Measurements from ENCODE around the gene PAX9. TPM values are rescaled to one million over a fixed set of nuclear protein-coding genes. Genes with fewer than 3 reads are reported as not detected.

PAX9 gene
- total and polyA plus RNA-seq, 2 donors (not counting 1 experiment from before 2014, with no cell fraction given): not detected

DNA sequence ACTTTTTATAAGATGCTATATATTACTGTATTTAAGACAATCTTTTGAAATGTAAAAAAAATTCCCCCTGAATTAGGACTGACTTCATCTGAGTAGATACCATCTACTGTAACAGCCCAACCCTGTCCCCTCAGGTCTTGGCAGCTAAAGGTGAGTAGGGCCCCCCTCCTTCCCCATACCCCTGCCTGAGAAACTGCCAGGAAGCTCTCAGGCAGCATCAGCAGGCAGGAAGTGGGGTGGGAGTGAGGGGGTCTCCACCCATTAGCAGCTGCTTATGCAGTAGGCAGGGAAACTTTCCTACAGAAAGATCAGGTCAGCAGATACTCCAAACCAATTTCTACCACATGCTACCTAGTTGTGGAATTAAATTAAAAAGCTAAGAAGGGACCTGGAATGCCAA lies 62.5 kb downstream of the PAX9 start:
- no peak overlapping the region for H3K27ac Mint-ChIP-seq
- ChIA-PET POLR2A (no interaction called here), CTCF (interaction anchor here (0.6 kb wide), 1 partner anchor 12 kb away, joined by 3 read pairs; no protein-coding TSS in a partner anchor)
- H3K27me3 Mint-ChIP-seq: no peaks in the 10 kb centered on the region
- no peak overlapping the region for H3K4me3 Mint-ChIP-seq
- Histone ChIP-seq H2AFZ (ENCODE audit: insufficient read depth, low read depth, low read length, poor library complexity, severe bottlenecking) (no peak overlapping the region), H3K27me3 (replicated peaks in 1 of 4; ENCODE audit: control extremely low read depth in 1 of 4, control insufficient read depth in 3 of 4, insufficient read depth in 4 of 4, low read length in 3 of 4) (no peaks in the 10 kb centered on the region), H3K79me2 (ENCODE audit: control insufficient read depth, insufficient read depth, low read length) (no peaks in the 10 kb centered on the region), H3K4me1 (ENCODE audit: control insufficient read depth in 2 of 2, insufficient read depth in 2 of 2, low read length in 2 of 2) (no peaks in the 10 kb centered on the region), H3K9me3 (ENCODE audit: control extremely low read depth in 1 of 3, control insufficient read depth in 2 of 3, insufficient read depth in 1 of 3, low read length in 2 of 3) (no peaks in the 10 kb centered on the region), H3K4me2 (replicated peaks; ENCODE audit: low read depth, low read length, poor library complexity, severe bottlenecking) (no peak overlapping the region), H3K4me3 (ENCODE audit: control extremely low read depth in 1 of 5, extremely low read depth in 1 of 5, insufficient read depth in 1 of 5, low read depth in 2 of 5, low read length in 4 of 5) (no peak overlapping the region), H3K36me3 (replicated peaks in 1 of 2; ENCODE audit: control extremely low read depth in 1 of 2, control insufficient read depth in 1 of 2, extremely low read depth in 1 of 2, insufficient read depth in 2 of 2, low read length in 1 of 2) (no peaks in the 10 kb centered on the region), H3K9ac (ENCODE audit: low read length) (no peak overlapping the region), H3K27ac (ENCODE audit: low read length in 2 of 2) (no peak overlapping the region), H4K20me1 (ENCODE audit: control insufficient read depth, insufficient read depth, low read length, poor library complexity, severe bottlenecking) (no peaks in the 10 kb centered on the region)
- H3K4me1 Mint-ChIP-seq: no peaks in the 10 kb centered on the region
- ATAC-seq (ENCODE audit: low read depth): no peak
- intact Hi-C loops (cut with micrococcal nuclease): no loop called here
- TF ChIP-seq CTCF (IDR thresholded peaks at IDR 0.05) (no peak), EZH2 (IDR thresholded peaks at IDR 0.05; ENCODE audit: borderline replicate concordance, insufficient read depth, low read depth, low read length, poor library complexity, severe bottlenecking) (no peak)
- H3K9me3 Mint-ChIP-seq (ENCODE audit: insufficient read depth): no peaks in the 10 kb centered on the region
- DNase-seq: no peak

- Histone ChIP-seq H3K9me3 (ENCODE audit: control extremely low read depth in 1 of 3, control insufficient read depth in 2 of 3, insufficient read depth in 1 of 3, low read length in 2 of 3) (no peaks in the 10 kb centered on the region), H3K4me1 (ENCODE audit: control insufficient read depth in 2 of 2, insufficient read depth in 2 of 2, low read length in 2 of 2) (no peaks in the 10 kb centered on the region), H3K27me3 (replicated peaks in 1 of 4; ENCODE audit: control extremely low read depth in 1 of 4, control insufficient read depth in 3 of 4, insufficient read depth in 4 of 4, low read length in 3 of 4) (no peaks in the 10 kb centered on the region), H3K4me2 (replicated peaks; ENCODE audit: low read depth, low read length, poor library complexity, severe bottlenecking) (no peak overlapping the region), H3K4me3 (ENCODE audit: control extremely low read depth in 1 of 5, extremely low read depth in 1 of 5, insufficient read depth in 1 of 5, low read depth in 2 of 5, low read length in 4 of 5) (no peak overlapping the region), H3K9ac (ENCODE audit: low read length) (no peak overlapping the region), H3K79me2 (ENCODE audit: control insufficient read depth, insufficient read depth, low read length) (no peaks in the 10 kb centered on the region), H3K36me3 (replicated peaks in 1 of 2; ENCODE audit: control extremely low read depth in 1 of 2, control insufficient read depth in 1 of 2, extremely low read depth in 1 of 2, insufficient read depth in 2 of 2, low read length in 1 of 2) (no peaks in the 10 kb centered on the region), H4K20me1 (ENCODE audit: control insufficient read depth, insufficient read depth, low read length, poor library complexity, severe bottlenecking) (no peaks in the 10 kb centered on the region), H3K27ac (ENCODE audit: low read length in 2 of 2) (no peak overlapping the region), H2AFZ (ENCODE audit: insufficient read depth, low read depth, low read length, poor library complexity, severe bottlenecking) (no peak overlapping the region)
- no peaks in the 10 kb centered on the region for H3K27me3 Mint-ChIP-seq
- 100% methylated on average over 3 of the region's 3 CpGs for WGBS (ENCODE audit: insufficient coverage)
- no peak overlapping the region for H3K4me3 Mint-ChIP-seq
- ChIA-PET CTCF (no interaction called here), POLR2A (no interaction called here)
- TF ChIP-seq EZH2 (IDR thresholded peaks at IDR 0.05; ENCODE audit: borderline replicate concordance, insufficient read depth, low read depth, low read length, poor library complexity, severe bottlenecking) (no peak), CTCF (IDR thresholded peaks at IDR 0.05) (no peak)
- H3K27ac Mint-ChIP-seq: no peak overlapping the region
- H3K9me3 Mint-ChIP-seq (ENCODE audit: insufficient read depth): no peaks in the 10 kb centered on the region
- DNase-seq (no peak), ATAC-seq (ENCODE audit: low read depth) (no peak)
- intact Hi-C loops (cut with micrococcal nuclease): no loop called here
- H3K4me1 Mint-ChIP-seq: no peaks in the 10 kb centered on the region
Observed at GRCh38 chr14:36726128-36726527, 64.5 kb downstream of the PAX9 start.

Other genes with a start within 250 kb of the PAX9 start
- gene NKX2-1, start 141.6 kb upstream of the PAX9 start, total RNA-seq: not detected in 2 replicates
- gene NKX2-1, start 141.6 kb upstream of the PAX9 start, polyA plus RNA-seq: not detected in 2 replicates
- gene NKX2-8, start 79.2 kb upstream of the PAX9 start, total RNA-seq: not detected in 2 replicates
- not detected in 2 replicates for gene NKX2-8, start 79.2 kb upstream of the PAX9 start, polyA plus RNA-seq